DND-41 (cell line): Measurements from ENCODE around the gene ZBTB18.

ENCODE experiments used
- CTCF ChIP-seq: IDR thresholded peaks from 2 replicates; pipeline ENCODE4 v1.5.1; 2012; ENCODE audit warnings: borderline replicate concordance, low read length, moderate library complexity, mild to moderate bottlenecking; ENCODE audit not compliant: poor library complexity, severe bottlenecking; ENCODE audit errors: extremely low read depth
- EZH2 ChIP-seq: IDR thresholded peaks from 3 replicates; pipeline ENCODE4 v1.6.1; 2012; ENCODE audit warnings: borderline replicate concordance, low read depth, mild to moderate bottlenecking, moderate library complexity, low read length, inconsistent platforms; ENCODE audit not compliant: severe bottlenecking

GRCh38 chr1:244021427-244021826 lies 29.7 kb upstream of the ZBTB18 start:
- TF ChIP-seq CTCF (no peak), EZH2 (no peak)
